G401 (cell line): Measurements from ENCODE around the gene CTXND1. TPM values are rescaled to one million over a fixed set of nuclear protein-coding genes. Genes with fewer than 3 reads are reported as not detected.
"Not testable (repeated sequence)": the region's sequence is repeated elsewhere in the genome, so short reads cannot be mapped to it uniquely, and the experiment has no call there.

Experiments used
- DNase-seq: peaks from one replicate; pipeline ENCODE4 v3.0.0-alpha.2; 2015; ENCODE audit warnings: low spot score
- in situ Hi-C: cut with HindIII; loops from 2 replicates; pipeline ENCODE4 v1.10.0; 2016; ENCODE audit warnings: low sequenced_read_pairs, mixed read lengths
- total RNA-seq: library from RNA; depleted of rRNA; stranded (reverse); fragments of >200 nt; shearing (Covaris generic); gene quantifications from 2 replicates; pipeline ENCODE4 v1.2.3, GENCODE V29; 2014; rRNA removed

CTXND1 gene
- not detected in 2 replicates for total RNA-seq

DNA sequence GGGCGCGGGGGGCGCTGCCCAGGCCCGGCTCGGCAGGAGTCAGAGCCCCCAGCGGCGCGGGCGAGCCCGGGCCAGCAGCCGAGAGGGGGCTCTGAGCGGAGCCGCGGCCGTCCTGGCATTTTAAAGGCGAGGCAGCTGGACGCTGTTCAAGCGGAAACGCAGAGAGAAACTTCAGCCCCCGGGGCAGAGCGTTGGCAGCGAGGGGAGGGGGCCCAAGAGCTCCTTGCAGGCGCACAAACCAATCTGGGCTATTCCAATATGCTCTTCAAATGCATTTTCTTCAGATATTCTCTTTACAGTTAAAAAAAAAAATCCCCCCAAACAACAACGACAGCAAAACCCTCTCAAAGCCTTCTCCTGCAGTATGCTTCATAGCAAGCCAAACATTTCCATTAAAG lies at the start of gene CTXND1:
CTXND1 (minus strand) TSS at position 93 of the 398 bp plus-strand sequence. CDS start 50,264 bp downstream, outside the sequence.
- no peak for DNase-seq
- in situ Hi-C loops, result no loop called here

DNA sequence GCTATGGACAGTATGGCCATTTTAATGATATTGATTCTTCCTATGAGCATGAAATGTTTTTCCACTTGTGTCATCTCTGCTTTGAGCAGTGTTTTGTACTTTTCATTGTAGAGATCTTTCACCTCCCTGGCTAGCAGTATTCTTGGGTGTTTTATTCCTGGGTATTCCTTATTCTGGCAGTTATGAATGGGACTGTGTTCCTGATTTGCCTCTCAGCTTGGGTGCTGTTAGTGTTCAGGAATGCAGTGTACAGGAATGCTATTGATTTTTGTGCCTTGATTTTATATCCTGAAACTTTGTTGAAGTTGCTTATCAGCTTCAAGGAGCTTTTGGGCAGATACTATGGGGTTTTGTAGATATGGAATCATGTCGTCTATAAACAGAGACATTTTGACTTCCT lies 49.5 kb upstream of the CTXND1 start:
- no peak for DNase-seq
- in situ Hi-C loops, result no loop called here

DNA sequence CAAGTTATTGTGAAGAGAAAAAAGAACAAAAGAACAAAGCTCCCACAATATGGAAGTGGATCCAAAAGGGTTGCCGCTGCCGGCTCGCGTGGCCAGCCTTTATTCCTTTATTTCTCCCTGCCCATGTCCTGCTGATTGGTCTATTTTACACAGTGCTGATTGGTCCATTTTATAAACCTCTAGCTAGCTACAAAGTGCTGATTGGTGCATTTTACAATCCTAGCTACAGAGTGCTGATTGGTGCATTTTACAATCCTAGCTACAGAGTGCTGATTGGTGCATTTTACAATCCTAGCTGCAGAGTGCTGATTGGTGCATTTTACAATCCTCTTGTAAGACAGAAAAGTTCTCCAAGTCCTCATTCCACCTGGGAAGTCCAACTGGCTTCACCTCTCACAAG lies 43.8 kb upstream of the CTXND1 start:
- DNase-seq, in situ Hi-C loops: not testable (repeated sequence)

DNA sequence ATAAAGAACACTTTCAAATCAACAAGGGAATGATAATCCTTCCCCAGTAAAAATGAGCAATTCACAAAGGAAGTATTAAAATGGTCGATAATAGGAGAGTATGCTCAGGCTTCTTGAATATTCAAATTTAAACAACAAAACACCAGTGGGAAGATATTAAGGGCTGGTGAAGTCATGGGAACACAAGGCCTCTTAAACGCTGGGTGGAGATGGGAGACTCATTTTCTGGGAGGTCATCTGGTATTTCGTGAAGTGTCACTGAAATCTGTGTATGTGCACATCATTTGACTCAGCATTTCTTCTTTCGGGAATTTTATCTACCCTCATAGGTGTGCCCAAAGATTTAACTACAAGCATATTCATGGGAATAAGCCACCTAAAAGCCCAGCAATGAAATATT lies 40.1 kb upstream of the CTXND1 start:
- in situ Hi-C loops, result no loop called here

DNA sequence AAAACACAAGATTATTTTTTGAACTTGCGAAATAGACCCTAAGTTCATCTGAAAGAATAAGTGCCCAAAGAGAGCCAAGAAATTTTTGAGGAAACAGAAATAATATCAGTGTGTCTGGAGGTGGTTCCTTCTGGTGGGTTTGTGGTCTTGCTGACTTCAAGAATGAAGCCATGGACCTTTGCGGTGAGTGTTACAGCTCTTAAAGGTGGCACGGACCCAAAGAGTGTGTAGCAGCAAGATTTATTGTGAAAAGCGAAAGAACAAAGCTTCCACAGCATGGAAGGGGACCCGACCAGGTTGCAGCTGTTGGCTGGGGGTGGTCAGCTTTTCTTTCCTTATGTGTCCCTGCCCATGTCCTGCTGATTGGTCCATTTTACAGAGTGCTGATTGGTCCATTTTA lies 38.9 kb upstream of the CTXND1 start:
- DNase-seq, in situ Hi-C loops: not testable (repeated sequence)

More for the DNA sequence above, 40.1 kb upstream of the CTXND1 start:
- DNase-seq, result no peak

DNA sequence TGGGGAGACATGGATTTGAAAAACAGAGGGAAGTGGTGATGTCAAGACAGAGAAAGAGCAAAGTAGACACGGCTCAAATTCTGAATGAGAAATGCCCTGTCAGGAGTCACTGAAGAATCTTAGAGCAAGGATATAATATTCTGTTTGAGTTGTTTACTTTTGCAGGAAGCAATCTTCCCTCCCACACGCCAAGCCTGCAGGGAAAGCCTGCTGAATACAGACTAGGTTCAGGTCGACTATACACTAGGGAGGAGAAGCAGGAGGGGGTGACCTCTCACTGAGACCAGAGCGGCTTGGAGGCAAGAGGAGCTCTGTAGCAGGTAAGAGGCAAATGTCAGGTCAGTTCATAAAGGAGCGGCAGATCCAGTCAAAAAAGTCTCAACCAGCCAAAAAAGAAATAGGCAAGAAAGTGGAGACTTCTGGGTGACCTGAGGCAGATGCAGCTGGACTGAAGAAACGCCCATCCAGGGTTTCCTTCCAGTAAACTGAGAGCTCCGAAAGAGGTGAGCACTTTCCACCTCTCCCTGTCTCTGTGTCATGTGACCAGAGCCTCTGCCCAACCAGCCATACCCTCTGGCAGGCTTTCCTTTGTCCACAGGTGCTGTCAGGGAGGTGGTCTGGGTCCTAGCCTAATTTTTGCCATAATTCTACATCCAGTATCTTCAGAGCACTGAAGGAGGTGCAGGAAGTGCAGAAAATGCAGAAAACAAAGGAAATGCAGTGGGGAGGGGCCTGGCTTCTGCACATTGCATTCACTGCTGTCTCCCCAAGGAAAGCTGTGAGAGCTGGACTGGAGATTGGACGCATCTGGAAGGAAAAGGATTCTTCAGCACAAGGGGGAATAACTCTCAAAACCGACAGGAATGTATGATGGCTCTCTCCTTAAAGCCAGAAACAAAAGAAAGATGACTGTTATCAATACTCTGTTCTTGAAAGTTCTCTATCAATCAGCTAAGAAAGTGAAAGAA lies 37.8 kb upstream of the CTXND1 start:
- DNase-seq, result peak; percentile 73
- in situ Hi-C loops, result no loop called here

DNA sequence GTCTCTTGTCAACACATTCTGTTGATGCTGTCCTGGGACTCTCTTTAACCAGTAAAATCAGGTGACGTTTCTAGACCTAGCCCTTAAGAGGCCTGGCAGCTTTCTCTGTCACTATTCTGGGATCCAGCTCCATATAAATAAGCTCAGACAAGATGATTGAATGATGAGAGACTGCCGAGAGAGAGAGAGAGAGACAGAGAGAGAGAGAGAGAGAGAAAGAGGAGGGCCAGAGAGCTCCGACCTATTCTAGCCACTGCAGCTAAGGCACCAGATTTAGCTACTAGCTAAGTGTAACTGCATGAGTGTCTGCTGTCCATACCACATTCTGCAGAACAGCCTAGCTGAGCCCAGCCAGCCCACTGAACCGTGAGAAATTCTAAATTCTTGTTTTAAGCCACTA lies 36.1 kb upstream of the CTXND1 start:
- DNase-seq, result no peak
- in situ Hi-C loops, result no loop called here

DNA sequence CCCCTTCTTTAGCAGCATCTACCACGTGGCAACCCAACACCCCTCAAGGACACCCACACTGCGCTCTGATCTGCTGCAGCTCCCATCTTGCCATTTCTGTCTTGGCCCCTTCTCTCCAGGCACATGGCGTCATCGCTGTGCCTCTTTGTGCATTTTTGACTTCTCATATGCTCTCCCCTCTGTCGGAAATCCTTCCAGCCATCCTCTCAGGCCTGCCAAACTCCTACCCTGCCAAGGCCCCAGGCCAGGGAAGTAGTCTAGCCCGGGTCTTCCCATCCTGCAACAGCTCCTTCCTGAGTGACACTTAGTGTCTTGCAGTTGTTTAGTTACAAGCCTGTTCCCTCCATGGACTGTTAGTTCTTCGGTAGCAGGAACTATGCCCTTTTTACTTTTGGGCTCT lies 34.0 kb upstream of the CTXND1 start:
- in situ Hi-C loops, result no loop called here
- DNase-seq, result no peak

DNA sequence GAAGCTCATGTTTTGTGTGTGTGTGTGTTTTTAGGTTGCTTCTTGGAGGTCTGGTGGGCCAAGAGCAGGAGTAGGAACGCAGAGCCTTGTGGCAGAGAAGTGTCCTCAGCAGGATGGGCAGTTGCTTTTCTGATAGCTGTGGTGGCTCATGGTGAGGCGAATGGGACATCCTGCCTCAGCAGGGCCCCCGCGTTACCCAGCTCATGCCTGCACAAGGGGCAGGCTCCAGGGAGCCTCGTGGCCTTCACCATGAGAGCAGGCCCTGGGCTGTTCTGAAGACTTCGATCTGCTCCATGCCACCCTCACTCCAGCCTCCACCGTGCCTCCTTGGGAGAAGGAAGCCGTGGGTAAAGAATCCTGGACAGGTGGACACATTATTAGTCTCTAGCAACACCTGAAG lies 33.4 kb upstream of the CTXND1 start:
- in situ Hi-C loops, result no loop called here
- no peak for DNase-seq

DNA sequence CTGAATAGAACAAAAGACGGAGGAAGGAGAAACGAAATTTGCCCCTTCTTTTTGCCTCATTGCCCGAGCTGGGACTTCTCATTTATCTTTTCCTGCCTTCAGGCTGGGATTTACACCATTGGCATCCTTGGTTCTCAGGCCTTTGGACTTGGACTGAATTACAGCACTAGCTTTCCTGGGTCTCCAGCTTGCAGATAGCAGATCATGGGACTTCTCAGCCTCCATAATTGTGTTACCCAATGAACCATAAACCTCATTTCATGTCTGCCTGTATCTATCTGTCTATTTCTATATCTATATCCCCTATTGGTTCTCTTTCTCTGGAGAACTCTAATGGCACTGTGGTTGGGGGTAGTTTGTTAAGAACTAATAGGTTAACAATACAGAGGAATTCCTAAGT lies 31.5 kb upstream of the CTXND1 start:
- in situ Hi-C loops, result no loop called here

DNA sequence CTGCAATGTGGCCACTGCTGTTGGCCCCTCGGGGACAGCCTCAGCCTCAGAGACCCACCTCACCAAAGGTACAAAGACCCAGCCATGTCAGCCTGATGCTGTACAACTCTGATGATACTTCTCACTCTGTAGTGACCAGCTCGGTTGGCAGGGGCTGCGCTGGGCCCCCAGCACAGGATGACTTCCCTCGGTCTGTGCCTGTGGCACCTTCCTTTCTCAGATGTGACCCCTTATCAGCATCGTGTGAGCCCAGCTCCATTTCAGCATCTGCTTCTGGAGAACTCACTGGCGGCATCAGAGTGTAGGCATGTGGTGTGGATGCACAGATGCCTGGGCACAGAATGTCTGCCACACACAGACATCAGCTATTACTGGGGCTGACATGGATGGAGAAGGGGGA lies 25.1 kb upstream of the CTXND1 start:
- in situ Hi-C loops, result no loop called here
- no peak for DNase-seq

More for the DNA sequence above, 31.5 kb upstream of the CTXND1 start:
- no peak for DNase-seq

DNA sequence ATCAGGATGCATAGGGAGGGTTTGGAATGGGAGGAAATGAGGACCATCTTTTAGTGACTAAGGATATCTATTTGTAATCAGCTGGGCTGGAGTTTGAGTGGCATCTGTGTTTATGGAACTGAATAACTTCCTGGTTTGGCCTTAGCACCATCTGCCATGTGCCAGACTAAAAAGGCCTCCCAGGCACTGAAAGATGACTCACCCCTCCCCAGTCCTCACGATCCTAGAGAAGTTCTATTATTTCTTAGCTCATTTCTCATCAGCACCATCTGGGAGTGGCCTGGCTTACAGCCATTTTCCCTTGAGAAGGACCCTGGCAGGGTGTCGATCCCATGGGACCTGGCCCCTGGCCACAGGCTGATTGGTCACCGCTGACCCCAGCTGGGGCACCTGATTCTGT lies 23.9 kb upstream of the CTXND1 start:
- DNase-seq, result no peak
- in situ Hi-C loops, result no loop called here

DNA sequence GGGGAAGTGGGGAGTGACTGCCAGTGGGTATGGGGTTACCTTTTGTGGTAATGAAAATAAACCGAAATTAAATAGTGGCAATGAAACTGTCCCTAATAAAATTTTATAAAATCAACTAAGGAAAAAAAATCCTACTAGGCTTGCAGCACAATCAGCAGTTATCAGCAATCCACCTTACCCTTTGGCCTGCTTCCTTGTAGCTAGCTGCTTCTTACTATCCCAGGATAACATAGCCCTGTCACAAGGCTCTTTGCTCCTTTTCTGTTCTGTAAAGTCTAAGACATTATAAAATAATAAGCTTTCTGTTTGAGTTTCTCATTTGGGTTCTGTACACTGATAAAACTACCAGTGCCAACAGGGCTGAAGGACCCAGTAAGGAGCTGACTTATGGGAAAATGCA lies 23.0 kb upstream of the CTXND1 start:
- in situ Hi-C loops, result no loop called here

DNA sequence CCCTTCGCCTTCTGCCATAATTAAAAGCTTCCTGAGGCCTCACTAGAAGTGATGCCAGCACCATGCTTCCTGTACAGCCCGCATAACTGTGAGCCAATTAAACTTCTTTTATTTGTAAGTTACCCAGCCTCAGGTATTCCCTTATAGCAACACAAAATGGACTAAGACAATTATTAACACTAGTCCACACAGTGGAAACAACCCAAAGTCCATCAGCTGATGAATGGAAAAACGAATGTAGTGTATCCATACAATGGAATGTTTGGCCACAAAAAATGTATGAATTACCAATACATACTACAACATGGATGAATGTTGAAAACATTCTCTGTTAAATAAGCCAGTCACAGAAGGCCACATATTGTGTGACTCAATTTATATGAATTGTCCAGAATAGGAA lies 22.5 kb upstream of the CTXND1 start:
- DNase-seq, result no peak
- in situ Hi-C loops, result no loop called here

More for the DNA sequence above, 23.0 kb upstream of the CTXND1 start:
- no peak for DNase-seq

DNA sequence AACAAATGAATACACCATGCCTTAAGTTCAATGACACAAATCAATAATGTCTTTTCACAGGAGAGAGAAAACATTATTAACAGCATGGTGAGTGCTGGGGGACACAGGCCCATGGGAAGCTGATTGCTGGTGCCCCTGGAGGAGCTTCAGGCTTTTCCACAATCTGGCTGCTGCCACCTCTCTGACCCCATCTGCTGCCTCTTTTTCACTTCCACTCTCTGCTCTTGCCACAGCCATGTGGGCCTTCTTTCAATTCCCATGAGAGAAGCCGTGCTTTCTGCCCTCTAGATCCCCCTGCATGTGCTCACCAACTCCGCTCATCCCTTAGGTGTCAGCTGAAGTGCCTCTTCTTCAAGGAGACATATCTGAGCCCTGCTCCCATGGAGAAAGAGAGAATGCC lies 21.0 kb upstream of the CTXND1 start:
- no peak for DNase-seq
- in situ Hi-C loops, result no loop called here

DNA sequence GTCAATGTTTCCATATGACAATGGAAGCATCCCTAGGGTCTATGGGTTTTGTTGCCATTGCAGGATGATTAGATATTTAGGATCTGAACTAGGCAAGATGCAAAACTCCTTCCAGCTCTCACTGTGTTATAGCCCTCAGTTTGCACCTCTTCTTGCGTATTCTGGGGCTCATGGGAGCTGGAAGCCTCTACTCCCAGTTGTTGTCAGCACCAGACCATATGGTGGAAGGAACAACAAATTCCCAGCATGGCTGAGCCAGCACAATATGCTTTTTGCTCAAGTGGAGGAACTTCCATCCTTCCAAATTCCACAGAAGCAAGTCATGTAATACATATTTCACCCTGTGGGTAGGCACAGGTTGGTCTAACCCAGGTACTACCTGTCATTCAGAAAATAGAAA lies 18.5 kb upstream of the CTXND1 start:
- in situ Hi-C loops, result no loop called here

DNA sequence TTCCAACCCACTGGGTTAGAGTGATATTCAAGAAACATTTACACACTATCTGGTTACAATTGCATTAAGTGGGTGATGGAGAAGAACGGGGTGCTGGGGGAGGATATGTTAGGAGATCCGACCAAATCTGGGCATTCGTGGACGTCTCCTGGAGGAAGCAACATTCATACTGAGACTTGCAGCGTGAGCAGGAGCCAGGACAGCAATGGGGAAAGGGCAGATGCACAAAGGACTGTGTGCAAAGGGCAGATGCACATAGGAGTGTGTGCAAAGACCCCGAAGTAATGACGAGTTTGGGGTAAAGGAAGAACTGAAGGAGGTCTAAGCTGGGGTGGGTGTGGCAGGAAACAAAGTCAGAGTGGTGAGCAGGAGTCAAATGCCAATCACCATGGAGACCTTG lies 16.1 kb upstream of the CTXND1 start:
- in situ Hi-C loops, result no loop called here
- no peak for DNase-seq

More for the DNA sequence above, 18.5 kb upstream of the CTXND1 start:
- DNase-seq, result no peak

DNA sequence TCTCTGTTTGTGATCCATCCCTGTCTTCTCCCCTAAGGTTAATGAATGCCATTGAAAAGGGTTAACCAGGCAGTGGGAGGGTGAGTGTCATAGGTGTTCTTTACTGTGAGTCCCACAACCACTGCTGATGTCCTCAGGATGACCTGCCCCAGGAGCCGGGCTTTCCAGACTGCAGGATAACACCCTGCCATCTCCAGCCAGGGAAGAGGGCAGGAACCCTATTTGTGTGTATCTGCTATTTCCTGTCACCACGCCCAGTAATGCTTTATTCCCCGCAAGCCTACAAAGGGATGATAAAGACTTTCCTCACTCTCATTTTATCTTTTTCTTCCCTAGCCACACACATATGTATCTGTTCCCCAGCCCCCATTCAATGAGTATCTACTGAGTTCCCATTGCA lies 15.6 kb upstream of the CTXND1 start:
- no peak for DNase-seq
- in situ Hi-C loops, result no loop called here

DNA sequence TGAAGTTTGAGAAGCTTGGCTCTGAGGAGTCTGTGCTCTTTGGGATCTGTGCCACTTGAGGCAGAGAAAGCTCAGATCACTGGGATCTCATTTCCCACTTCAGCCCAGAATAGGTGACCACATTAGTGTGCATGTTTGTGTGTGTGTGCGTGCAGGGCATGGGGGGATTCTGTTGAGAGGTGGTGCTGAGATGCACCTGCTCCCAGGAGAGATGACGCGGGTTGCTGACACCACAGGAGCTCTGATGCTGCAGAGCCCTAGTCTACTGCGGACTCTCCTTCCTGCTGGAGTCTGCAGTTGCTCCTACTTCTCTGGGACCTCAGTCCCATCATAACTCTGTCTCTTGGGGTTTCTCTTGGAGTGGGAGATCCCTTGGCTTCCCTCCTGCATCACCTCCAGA lies 14.7 kb upstream of the CTXND1 start:
- in situ Hi-C loops, result no loop called here
- no peak for DNase-seq

DNA sequence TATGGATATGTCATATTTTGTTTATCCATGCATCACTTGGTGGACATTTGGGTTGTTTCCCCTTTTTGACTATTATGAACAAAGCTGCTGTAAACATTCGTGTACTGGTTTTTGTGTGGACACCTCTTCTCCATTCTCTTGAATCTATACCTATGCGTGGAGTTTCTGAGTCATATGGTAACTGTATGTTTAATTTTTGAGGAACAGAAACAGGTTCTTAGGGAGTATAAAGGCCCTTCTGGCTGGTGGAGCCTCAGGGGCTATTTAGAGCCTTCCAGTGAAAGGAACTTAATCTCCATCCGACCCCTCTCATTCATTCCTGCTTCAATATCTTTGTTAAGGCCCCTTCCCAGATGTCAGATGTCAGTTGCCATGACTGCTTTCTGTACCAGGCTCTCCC lies 14.1 kb upstream of the CTXND1 start:
- DNase-seq, result no peak
- in situ Hi-C loops, result no loop called here

DNA sequence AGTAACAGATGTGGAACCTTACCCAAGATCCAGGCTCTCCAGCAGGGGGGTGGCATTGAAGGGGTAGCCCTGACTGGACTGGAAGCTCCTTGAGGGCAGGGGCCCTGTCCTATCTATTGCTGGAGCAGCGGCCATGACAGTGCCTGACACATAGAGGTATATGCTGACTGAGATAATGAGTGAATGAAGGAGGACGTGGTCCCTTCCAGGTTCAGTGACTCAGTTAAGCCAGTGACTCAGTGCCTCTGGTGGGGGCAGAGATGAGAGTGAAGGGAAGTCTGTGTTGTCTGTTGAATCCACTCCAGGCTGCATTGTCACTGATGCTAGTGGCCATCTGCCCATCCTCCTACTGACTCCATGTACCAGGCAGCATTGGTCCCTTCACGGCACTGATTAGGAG lies 13.0 kb upstream of the CTXND1 start:
- no peak for DNase-seq
- in situ Hi-C loops, result no loop called here
